Neural cell (in vitro differentiated cells): Measurements from ENCODE around the gene ASCC2. TPM values are rescaled to one million over a fixed set of nuclear protein-coding genes. Genes with fewer than 3 reads are reported as not detected.

Source experiments
- H2AFZ ChIP-seq: fragments of 200-600, 300-800 bp; sonication (generic), shearing (Covaris generic); 2 replicates; pipeline ENCODE4 v1.6.0; 2014; ENCODE audit warnings: low read depth, mild to moderate bottlenecking, antibody characterized with exemption, low read length, moderate library complexity
- H3F3A ChIP-seq: fragments of 200-600 bp; shearing (Covaris generic); 2 replicates; pipeline ENCODE4 v1.6.1; 2016; ENCODE audit warnings: mild to moderate bottlenecking, moderate library complexity, mixed read lengths, antibody characterized with exemption, low read length; ENCODE audit not compliant: insufficient read depth, poor library complexity, severe bottlenecking
- H3K27ac ChIP-seq: fragments of 200-600, 300-800 bp; sonication (generic), shearing (Covaris generic); 2 replicates; pipeline ENCODE4 v1.5.1; 2014; ENCODE audit warnings: mild to moderate bottlenecking, low read length, moderate library complexity
- H3K27me3 ChIP-seq: fragments of 300-800, 200-600 bp; sonication (generic), shearing (Covaris generic); 2 replicates; pipeline ENCODE4 v1.6.0; 2014; ENCODE audit warnings: mild to moderate bottlenecking, low read depth, low read length, moderate library complexity; ENCODE audit not compliant: insufficient read depth
- H3K36me3 ChIP-seq: fragments of 300-800, 200-600 bp; sonication (generic), shearing (Covaris generic); 2 replicates; pipeline ENCODE4 v1.5.1; 2014; ENCODE audit warnings: mild to moderate bottlenecking, antibody characterized with exemption, low read length, moderate library complexity; ENCODE audit not compliant: insufficient read depth
- H3K4me2 ChIP-seq: fragments of 300-800, 200-600 bp; sonication (generic), shearing (Covaris generic); 2 replicates; pipeline ENCODE4 v1.6.0; 2014; ENCODE audit warnings: mild to moderate bottlenecking, low read length
- H3K4me3 ChIP-seq: fragments of 300-800, 200-600 bp; sonication (generic), shearing (Covaris generic); 2 replicates; pipeline ENCODE4 v1.5.1; 2014; ENCODE audit warnings: mild to moderate bottlenecking, low read length, moderate library complexity
- H3K79me2 ChIP-seq: fragments of 200-600 bp; shearing (Covaris generic); replicated peaks from 2 replicates; pipeline ENCODE4 v1.6.0; 2014; ENCODE audit warnings: mild to moderate bottlenecking, low read length, moderate library complexity; ENCODE audit not compliant: insufficient read depth
- H3K9ac ChIP-seq: fragments of 300-800, 200-600 bp; sonication (generic), shearing (Covaris generic); 2 replicates; pipeline ENCODE4 v1.6.1; 2016; ENCODE audit warnings: mild to moderate bottlenecking, low read length, mixed read lengths
- H3K9me2 ChIP-seq: fragments of 200-600 bp; shearing (Covaris generic); 2 replicates; pipeline ENCODE4 v1.6.1; 2016; ENCODE audit warnings: mild to moderate bottlenecking, low read length, mixed read lengths; ENCODE audit not compliant: insufficient read depth
- H3K9me3 ChIP-seq: fragments of 200-600, 300-800 bp; sonication (generic), shearing (Covaris generic); 2 replicates; pipeline ENCODE4 v1.6.1; 2016; ENCODE audit warnings: mild to moderate bottlenecking, mixed run types, low read length, moderate library complexity, mixed read lengths
- H4K20me1 ChIP-seq: fragments of 200-600 bp; shearing (Covaris generic); 2 replicates; pipeline ENCODE4 v1.6.1; 2016; ENCODE audit warnings: mild to moderate bottlenecking, mixed run types; ENCODE audit not compliant: insufficient read depth
- EP300 ChIP-seq: fragments of 450-650 bp; conservative IDR thresholded peaks from 2 replicates; pipeline ENCODE4 v1.6.1; 2014; ENCODE audit warnings: antibody characterized with exemption, mild to moderate bottlenecking, moderate library complexity; ENCODE audit not compliant: poor library complexity, severe bottlenecking
- EZH2 ChIP-seq: fragments of 200-600, 300-800 bp; shearing (Covaris generic), sonication (generic); IDR thresholded peaks from 2 replicates; pipeline ENCODE4 v1.6.1; 2014; ENCODE audit warnings: antibody characterized with exemption, low read length, borderline replicate concordance, mild to moderate bottlenecking; ENCODE audit not compliant: insufficient read depth, poor library complexity, severe bottlenecking
- MXI1 ChIP-seq: fragments of 450-650 bp; conservative IDR thresholded peaks from 2 replicates; pipeline ENCODE4 v1.6.1; 2014; ENCODE audit warnings: antibody characterized with exemption, mild to moderate bottlenecking; ENCODE audit not compliant: poor library complexity, severe bottlenecking
- POLR2AphosphoS5 ChIP-seq: IDR thresholded peaks from 2 replicates; pipeline ENCODE4 v1.6.1; 2012
- RAD21 ChIP-seq: fragments of 450-650 bp; conservative IDR thresholded peaks from 2 replicates; pipeline ENCODE4 v1.6.1; 2014; ENCODE audit warnings: antibody characterized with exemption, mild to moderate bottlenecking, moderate library complexity
- SMC3 ChIP-seq: fragments of 450-650 bp; conservative IDR thresholded peaks from 2 replicates; pipeline ENCODE4 v1.6.1; 2014; ENCODE audit warnings: antibody characterized with exemption, mild to moderate bottlenecking, moderate library complexity; ENCODE audit not compliant: poor library complexity
- TAF1 ChIP-seq: IDR thresholded peaks from 2 replicates; pipeline ENCODE4 v1.6.1; 2012; ENCODE audit warnings: low read depth
- polyA plus RNA-seq: library from polyadenylated mRNA; depleted of rRNA; stranded (reverse); fragments of >200 nt; gene quantifications from 2 replicates; pipeline ENCODE4 v1.2.3, GENCODE V29; 2014
- TF ChIP-seq, protein P1 (sequence below): IDR thresholded peaks from 2 replicates; pipeline ENCODE4 v1.6.1; 2012; ENCODE audit warnings: borderline replicate concordance
- TF ChIP-seq, protein P2 (sequence below): fragments of 450-650 bp; IDR thresholded peaks from 2 replicates; pipeline ENCODE4 v1.5.1; 2014; ENCODE audit warnings: antibody characterized with exemption, mild to moderate bottlenecking, moderate library complexity; ENCODE audit not compliant: poor library complexity, severe bottlenecking

ASCC2 gene
- polyA plus RNA-seq, 1 donor from 2014 or later, result 26.2 TPM

DNA sequence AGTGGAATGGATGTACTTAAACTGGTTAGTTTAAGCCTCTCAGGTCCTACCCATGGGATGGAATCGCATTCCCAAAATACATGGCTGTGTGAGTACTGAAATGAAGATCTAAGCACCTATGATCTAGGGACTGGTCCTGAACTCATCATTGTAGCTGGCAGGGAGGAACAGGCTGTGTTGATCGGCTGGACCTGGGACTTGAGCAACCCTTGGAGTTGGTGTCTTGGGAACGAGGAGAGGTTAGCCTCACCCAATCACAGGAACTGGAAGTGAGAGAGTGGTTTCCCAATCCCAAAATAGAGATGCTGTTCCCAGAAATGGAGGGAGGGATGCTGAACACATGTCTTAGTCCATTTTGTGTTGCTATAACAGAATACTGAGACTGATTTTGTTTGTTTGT, 16.4 kb upstream of the ASCC2 start:
- Histone ChIP-seq H3K27me3 (no peaks in the 10 kb centered on the region), H4K20me1 (no peaks in the 10 kb centered on the region), H3K79me2 (no peaks in the 10 kb centered on the region), H3K9me3 (no peaks in the 10 kb centered on the region), H3K27ac (no peak overlapping the region), H3K4me2 (no peak overlapping the region), H3K9me2 (no peaks in the 10 kb centered on the region), H3K36me3 (no peaks in the 10 kb centered on the region), H3K4me3 (no peak overlapping the region), H2AFZ (no peak overlapping the region), H3F3A (no peaks in the 10 kb centered on the region), H3K9ac (no peak overlapping the region)
- TF ChIP-seq TAF1 (no peak), SMC3 (no peak), RAD21 (no peak), MXI1 (no peak), EZH2 (no peak), POLR2AphosphoS5 (no peak), EP300 (no peak)
- TF ChIP-seq, protein P1, sequence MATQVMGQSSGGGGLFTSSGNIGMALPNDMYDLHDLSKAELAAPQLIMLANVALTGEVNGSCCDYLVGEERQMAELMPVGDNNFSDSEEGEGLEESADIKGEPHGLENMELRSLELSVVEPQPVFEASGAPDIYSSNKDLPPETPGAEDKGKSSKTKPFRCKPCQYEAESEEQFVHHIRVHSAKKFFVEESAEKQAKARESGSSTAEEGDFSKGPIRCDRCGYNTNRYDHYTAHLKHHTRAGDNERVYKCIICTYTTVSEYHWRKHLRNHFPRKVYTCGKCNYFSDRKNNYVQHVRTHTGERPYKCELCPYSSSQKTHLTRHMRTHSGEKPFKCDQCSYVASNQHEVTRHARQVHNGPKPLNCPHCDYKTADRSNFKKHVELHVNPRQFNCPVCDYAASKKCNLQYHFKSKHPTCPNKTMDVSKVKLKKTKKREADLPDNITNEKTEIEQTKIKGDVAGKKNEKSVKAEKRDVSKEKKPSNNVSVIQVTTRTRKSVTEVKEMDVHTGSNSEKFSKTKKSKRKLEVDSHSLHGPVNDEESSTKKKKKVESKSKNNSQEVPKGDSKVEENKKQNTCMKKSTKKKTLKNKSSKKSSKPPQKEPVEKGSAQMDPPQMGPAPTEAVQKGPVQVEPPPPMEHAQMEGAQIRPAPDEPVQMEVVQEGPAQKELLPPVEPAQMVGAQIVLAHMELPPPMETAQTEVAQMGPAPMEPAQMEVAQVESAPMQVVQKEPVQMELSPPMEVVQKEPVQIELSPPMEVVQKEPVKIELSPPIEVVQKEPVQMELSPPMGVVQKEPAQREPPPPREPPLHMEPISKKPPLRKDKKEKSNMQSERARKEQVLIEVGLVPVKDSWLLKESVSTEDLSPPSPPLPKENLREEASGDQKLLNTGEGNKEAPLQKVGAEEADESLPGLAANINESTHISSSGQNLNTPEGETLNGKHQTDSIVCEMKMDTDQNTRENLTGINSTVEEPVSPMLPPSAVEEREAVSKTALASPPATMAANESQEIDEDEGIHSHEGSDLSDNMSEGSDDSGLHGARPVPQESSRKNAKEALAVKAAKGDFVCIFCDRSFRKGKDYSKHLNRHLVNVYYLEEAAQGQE, result no peak
- TF ChIP-seq, protein P2, sequence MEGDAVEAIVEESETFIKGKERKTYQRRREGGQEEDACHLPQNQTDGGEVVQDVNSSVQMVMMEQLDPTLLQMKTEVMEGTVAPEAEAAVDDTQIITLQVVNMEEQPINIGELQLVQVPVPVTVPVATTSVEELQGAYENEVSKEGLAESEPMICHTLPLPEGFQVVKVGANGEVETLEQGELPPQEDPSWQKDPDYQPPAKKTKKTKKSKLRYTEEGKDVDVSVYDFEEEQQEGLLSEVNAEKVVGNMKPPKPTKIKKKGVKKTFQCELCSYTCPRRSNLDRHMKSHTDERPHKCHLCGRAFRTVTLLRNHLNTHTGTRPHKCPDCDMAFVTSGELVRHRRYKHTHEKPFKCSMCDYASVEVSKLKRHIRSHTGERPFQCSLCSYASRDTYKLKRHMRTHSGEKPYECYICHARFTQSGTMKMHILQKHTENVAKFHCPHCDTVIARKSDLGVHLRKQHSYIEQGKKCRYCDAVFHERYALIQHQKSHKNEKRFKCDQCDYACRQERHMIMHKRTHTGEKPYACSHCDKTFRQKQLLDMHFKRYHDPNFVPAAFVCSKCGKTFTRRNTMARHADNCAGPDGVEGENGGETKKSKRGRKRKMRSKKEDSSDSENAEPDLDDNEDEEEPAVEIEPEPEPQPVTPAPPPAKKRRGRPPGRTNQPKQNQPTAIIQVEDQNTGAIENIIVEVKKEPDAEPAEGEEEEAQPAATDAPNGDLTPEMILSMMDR, result no peak

- H3F3A ChIP-seq, result no peaks in the 10 kb centered on the region
- no peak overlapping the region for H3K9ac ChIP-seq
- H3K27ac ChIP-seq, result no peak overlapping the region
- H3K36me3 ChIP-seq, result no peaks in the 10 kb centered on the region
- H3K27me3 ChIP-seq, result no peaks in the 10 kb centered on the region
- no peak overlapping the region for H3K4me3 ChIP-seq
- TF ChIP-seq, protein P1, result no peak
- no peak for TF ChIP-seq POLR2AphosphoS5
- TF ChIP-seq SMC3, result no peak
- no peak for TF ChIP-seq RAD21
- no peak for TF ChIP-seq MXI1
- H4K20me1 ChIP-seq, result no peaks in the 10 kb centered on the region
- H2AFZ ChIP-seq, result no peak overlapping the region
- H3K9me2 ChIP-seq, result no peaks in the 10 kb centered on the region
- H3K79me2 ChIP-seq, result no peaks in the 10 kb centered on the region
- H3K9me3 ChIP-seq, result no peaks in the 10 kb centered on the region
- no peak overlapping the region for H3K4me2 ChIP-seq
Measured at GRCh38 chr22:29848111-29848510, 10.0 kb upstream of the ASCC2 start.
